Lower leg skin (tissue), 3 donors: Measurements from ENCODE around the gene CDK17.

Source experiments
- POLR2A ChIP-seq, 2 donors: fragments of 450-650 bp; IDR thresholded peaks; one replicate each; pipeline ENCODE4 v1.6.1; 2016 to 2017; ENCODE audit warnings: antibody characterized with exemption in 2 of 2, mild to moderate bottlenecking in 1 of 2, moderate library complexity in 1 of 2
- TF ChIP-seq, protein P1 (sequence below), 3 donors: fragments of 450-650 bp; IDR thresholded peaks; one replicate each; pipeline ENCODE4 v1.5.1; 2016; ENCODE audit warnings: antibody characterized with exemption in 3 of 3, mild to moderate bottlenecking in 3 of 3, moderate library complexity in 2 of 3

- TF ChIP-seq, protein P1, sequence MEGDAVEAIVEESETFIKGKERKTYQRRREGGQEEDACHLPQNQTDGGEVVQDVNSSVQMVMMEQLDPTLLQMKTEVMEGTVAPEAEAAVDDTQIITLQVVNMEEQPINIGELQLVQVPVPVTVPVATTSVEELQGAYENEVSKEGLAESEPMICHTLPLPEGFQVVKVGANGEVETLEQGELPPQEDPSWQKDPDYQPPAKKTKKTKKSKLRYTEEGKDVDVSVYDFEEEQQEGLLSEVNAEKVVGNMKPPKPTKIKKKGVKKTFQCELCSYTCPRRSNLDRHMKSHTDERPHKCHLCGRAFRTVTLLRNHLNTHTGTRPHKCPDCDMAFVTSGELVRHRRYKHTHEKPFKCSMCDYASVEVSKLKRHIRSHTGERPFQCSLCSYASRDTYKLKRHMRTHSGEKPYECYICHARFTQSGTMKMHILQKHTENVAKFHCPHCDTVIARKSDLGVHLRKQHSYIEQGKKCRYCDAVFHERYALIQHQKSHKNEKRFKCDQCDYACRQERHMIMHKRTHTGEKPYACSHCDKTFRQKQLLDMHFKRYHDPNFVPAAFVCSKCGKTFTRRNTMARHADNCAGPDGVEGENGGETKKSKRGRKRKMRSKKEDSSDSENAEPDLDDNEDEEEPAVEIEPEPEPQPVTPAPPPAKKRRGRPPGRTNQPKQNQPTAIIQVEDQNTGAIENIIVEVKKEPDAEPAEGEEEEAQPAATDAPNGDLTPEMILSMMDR (IDR thresholded peaks at IDR 0.05), result no peak
- no peak for TF ChIP-seq POLR2A (IDR thresholded peaks at IDR 0.05)
These were observed 63.8 kb downstream of the CDK17 start for GRCh38 chr12:96336489-96336888.
